ENCODE data around the gene SUPT20H. TPM values are rescaled to one million over a fixed set of nuclear protein-coding genes. Genes with fewer than 3 reads are reported as not detected.

Gene SUPT20H
- total RNA-seq, 1 donor from 2014 or later: 9.9 TPM

DNA sequence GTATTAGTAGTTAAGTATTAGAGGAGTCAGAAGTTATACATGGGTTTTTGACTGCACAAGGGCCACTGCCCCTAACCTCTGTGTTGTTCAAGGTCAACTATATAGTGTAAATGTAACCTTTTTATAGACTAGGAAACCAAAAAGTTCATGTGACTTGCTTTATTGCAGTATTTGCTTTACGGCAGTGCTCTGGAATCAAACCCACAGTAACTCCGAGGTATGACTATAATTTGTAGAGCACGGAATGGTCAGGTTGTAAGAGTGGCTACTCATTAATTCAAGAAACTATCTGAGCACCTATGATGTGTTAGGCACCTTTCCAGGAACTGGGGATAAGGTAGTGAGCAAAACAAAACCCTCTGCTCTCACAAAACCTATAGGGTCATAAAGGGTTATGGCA, 22.2 kb downstream of the SUPT20H start:
- Histone ChIP-seq H3K4me1 (no peaks in the 10 kb centered on the region), H3K9me3 (no peaks in the 10 kb centered on the region), H3K4me3 (no peak overlapping the region), H3K27me3 (no peaks in the 10 kb centered on the region), H3K36me3 (peaks cover 58 to 95% of the 10 kb centered on the region in 2 donors), H3K27ac (no peak overlapping the region)
- intact Hi-C loops (cut with DNase I): no loop called here
- DNase-seq (ENCODE audit: low spot score in 2 of 2): no peak
- TF ChIP-seq, protein P1, sequence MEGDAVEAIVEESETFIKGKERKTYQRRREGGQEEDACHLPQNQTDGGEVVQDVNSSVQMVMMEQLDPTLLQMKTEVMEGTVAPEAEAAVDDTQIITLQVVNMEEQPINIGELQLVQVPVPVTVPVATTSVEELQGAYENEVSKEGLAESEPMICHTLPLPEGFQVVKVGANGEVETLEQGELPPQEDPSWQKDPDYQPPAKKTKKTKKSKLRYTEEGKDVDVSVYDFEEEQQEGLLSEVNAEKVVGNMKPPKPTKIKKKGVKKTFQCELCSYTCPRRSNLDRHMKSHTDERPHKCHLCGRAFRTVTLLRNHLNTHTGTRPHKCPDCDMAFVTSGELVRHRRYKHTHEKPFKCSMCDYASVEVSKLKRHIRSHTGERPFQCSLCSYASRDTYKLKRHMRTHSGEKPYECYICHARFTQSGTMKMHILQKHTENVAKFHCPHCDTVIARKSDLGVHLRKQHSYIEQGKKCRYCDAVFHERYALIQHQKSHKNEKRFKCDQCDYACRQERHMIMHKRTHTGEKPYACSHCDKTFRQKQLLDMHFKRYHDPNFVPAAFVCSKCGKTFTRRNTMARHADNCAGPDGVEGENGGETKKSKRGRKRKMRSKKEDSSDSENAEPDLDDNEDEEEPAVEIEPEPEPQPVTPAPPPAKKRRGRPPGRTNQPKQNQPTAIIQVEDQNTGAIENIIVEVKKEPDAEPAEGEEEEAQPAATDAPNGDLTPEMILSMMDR (IDR thresholded peaks at IDR 0.05): no peak

DNA sequence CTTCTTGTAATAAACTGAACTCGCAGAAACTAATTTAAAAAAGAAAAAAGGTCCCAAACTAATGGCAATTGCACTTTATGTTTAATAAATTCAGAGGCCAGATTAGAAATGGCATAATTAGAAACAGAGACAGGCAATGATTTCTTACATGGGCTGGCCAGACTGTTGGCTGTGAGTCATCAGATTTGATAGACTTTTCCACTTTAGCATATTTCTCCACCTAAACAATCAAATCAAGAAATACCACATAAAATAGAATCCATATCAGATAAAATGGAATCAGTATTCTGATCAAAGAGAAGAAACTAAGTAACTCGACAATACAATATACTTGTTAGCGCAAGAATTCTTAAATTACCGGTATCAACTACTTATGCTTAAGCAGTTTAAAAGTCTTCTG, 29.9 kb downstream of the SUPT20H start:
- TF ChIP-seq, protein P1 (IDR thresholded peaks at IDR 0.05): no peak
- intact Hi-C loops (cut with DNase I): no loop called here
- Histone ChIP-seq H3K27ac (no peak overlapping the region), H3K27me3 (no peaks in the 10 kb centered on the region), H3K36me3 (peaks cover 62 to 91% of the 10 kb centered on the region in 2 donors), H3K4me3 (no peak overlapping the region), H3K4me1 (no peaks in the 10 kb centered on the region), H3K9me3 (no peaks in the 10 kb centered on the region)
- DNase-seq (ENCODE audit: low spot score in 2 of 2): no peak

- TF ChIP-seq, protein P1 (IDR thresholded peaks at IDR 0.05): no peak
- Histone ChIP-seq H3K27ac (no peak overlapping the region), H3K36me3 (peaks cover 74 to 90% of the 10 kb centered on the region in 2 donors), H3K4me3 (no peak overlapping the region), H3K27me3 (no peaks in the 10 kb centered on the region), H3K4me1 (no peaks in the 10 kb centered on the region), H3K9me3 (no peaks in the 10 kb centered on the region)
- no peak for DNase-seq (ENCODE audit: low spot score in 2 of 2)
- intact Hi-C loops (cut with DNase I): no loop called here
Observed at GRCh38 chr13:37027639-37028038, 31.8 kb downstream of the SUPT20H start.

DNA sequence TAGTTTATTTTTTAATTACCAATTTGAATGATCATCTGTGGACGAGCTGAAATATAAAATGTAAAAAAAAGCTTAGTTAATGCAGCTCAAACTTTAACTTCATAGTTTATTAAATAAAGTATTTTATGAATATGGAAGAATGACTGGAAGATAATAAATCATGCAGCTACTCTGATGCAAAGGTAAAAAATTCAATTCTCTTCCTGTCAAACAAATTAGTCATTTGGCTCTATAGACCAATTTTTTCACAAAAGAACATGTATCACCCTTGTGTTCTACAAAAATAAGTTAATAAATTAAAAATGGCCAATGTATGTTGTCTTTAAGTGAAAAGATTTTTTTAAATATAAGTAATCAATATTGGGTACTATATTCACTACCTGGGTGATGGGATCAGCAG, 32.7 kb downstream of the SUPT20H start:
- Histone ChIP-seq H3K36me3 (peaks cover 71 to 90% of the 10 kb centered on the region in 2 donors), H3K27me3 (no peaks in the 10 kb centered on the region), H3K9me3 (no peaks in the 10 kb centered on the region), H3K27ac (no peak overlapping the region), H3K4me1 (no peaks in the 10 kb centered on the region), H3K4me3 (no peak overlapping the region)
- DNase-seq (ENCODE audit: low spot score in 2 of 2): no peak
- intact Hi-C loops (cut with DNase I): no loop called here
- TF ChIP-seq, protein P1 (IDR thresholded peaks at IDR 0.05): no peak

- Histone ChIP-seq H3K36me3 (peaks cover 64 to 95% of the 10 kb centered on the region in 2 donors), H3K27me3 (no peaks in the 10 kb centered on the region), H3K9me3 (no peaks in the 10 kb centered on the region), H3K4me1 (no peaks in the 10 kb centered on the region), H3K27ac (no peak overlapping the region), H3K4me3 (no peak overlapping the region)
- intact Hi-C loops (cut with DNase I): no loop called here
- DNase-seq (ENCODE audit: low spot score in 2 of 2): no peak
- TF ChIP-seq, protein P1 (IDR thresholded peaks at IDR 0.05): no peak
Observed at GRCh38 chr13:37023871-37024270, 35.6 kb downstream of the SUPT20H start.

DNA sequence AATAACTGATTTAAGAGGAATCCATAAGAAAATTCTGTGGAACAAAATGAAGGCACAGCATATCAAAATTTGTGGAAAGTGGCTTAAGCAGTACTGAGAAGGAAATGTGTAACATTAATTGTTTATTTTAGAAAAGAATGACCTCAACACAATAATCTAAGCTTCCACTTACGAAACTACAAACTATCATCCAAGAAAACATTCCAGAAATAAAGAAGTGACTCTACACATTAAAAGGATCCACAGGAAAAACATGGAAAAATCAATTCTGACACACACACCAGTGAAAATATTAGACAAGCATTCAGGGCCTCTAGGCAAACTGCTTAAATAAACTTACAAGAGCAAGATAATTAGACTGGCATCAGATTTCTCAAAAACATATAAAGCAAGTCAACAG, 44.9 kb downstream of the SUPT20H start:
- intact Hi-C loops (cut with DNase I): no loop called here
- TF ChIP-seq, protein P1 (IDR thresholded peaks at IDR 0.05): no peak
- Histone ChIP-seq H3K27ac (no peak overlapping the region), H3K4me3 (no peak overlapping the region), H3K36me3 (peaks cover 36 to 55% of the 10 kb centered on the region in 2 donors), H3K27me3 (no peaks in the 10 kb centered on the region), H3K4me1 (no peaks in the 10 kb centered on the region), H3K9me3 (no peaks in the 10 kb centered on the region)
- no peak for DNase-seq (ENCODE audit: low spot score in 2 of 2)

All from ascending aorta (tissue), 2 donors.